HG03575 (cell line): ENCODE data around the gene TMEM44.
"Not testable (repeated sequence)": the region's sequence is repeated elsewhere in the genome, so short reads cannot be mapped to it uniquely, and the experiment has no call there.

ENCODE experiments used
- ATAC-seq: cut with Tn5 transposase; IDR thresholded peaks from one replicate; pipeline ENCODE4 v1.9.1; 2021; ENCODE audit not compliant: unreplicated experiment, insufficient number of reproducible peaks, low FRiP score; ENCODE audit errors: extremely low read depth

TMEM44 gene

GRCh38 chr3:194617827-194618226 is 15.4 kb downstream of the TMEM44 start:
- ATAC-seq: no peak

- no peak for ATAC-seq
Observed at GRCh38 chr3:194617143-194617671, 16.0 kb downstream of the TMEM44 start.

DNA sequence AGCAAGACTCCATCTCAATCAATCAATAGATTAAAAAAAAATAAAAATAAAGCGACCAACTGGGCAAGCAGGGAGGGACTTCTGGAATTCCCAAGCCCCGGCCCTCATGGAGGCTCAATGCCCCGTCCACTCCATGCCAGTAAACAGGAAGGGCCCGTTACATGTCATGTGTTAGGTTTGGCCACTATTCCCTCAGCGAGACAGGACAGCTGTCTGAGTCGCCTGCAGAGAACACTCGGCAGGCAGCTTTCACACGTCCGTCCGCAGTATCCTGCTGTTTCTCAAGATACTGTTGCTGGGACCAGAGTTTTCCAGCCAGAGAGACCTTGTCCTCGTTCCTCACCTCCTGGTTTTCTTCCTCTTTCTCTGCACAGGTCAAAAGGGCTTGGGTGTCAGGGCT is 18.0 kb downstream of the TMEM44 start:
- ATAC-seq: no peak

GRCh38 chr3:194612221-194612620 is 21.0 kb downstream of the TMEM44 start:
- no peak for ATAC-seq

DNA sequence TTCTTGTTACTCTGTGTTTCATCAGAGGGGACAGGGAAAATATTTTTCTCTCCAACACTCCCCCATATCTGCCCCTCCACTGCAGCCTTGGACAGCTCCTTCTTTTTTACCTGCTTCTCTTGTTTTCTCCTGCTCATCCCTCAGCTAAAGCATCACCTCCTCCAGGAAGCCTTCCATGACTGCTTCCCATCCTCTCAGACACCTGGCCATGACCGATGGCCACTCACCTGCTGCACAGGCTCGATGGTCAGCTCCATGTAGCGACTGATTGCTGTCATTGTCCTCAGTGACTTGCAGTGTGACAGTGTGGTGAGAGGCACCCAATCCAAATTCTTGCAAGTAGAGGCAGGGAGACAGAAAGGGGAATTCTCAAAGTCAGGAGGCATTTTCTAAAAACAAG is 22.5 kb downstream of the TMEM44 start:
- no peak for ATAC-seq

GRCh38 chr3:194609601-194610000 is 23.6 kb downstream of the TMEM44 start:
- no peak for ATAC-seq

DNA sequence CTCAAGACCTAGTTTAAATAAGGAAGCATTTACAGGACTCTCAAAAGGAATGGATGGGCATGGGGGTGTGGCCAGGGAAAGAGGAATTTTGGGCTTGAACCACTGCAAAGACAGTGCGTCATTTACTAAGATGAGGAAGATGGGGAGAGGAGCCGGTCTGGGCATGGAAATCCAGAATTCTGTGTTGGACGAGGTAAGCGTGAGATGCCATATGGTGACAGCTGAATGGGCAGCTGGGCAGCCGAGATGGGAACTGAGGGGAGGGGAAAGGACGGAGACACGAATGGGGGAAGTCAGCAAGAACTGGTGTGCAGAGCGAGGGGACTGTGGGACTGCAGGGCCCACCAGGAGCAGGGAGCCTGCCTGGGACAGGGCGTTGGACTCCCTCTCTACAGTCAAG is 24.2 kb downstream of the TMEM44 start:
- ATAC-seq: no peak

DNA sequence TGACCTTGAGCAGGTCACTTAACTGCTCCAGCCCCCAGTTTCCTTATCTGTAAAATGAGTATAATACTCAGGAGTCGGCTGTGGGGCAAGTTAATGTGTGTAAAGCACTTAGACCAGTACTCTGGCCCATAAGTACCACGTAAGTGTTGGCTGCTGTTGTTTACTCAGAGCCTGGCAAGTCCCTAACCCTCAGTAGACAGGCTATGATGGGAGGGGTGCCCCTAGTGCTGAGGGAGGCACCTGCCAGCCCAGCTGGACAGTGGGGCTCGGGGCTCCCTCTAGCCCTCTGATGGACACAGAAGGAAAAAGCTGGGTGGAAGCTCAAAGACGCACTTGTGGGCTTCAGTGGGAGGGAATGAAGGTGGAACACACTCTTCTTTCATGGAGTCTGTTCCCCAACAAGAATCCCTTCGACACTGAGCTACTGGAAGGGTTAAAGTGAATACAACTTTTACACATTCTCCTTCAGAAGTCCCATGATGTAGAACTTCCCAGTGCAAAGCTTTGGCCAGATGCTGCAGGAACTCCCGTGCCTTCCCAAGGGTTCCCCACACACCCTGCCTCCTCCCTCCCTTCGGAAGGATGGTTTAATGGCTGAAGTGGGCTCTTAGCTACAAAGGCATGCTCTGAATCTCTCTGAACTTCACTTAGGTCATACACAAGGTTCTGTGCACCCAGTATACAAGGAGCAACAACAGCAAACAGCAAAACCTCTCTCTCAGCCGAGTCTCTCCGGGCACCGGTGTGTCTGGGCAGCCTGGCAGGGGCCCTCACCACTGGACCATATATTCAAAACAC is 25.4 kb downstream of the TMEM44 start:
- no peak for ATAC-seq

DNA sequence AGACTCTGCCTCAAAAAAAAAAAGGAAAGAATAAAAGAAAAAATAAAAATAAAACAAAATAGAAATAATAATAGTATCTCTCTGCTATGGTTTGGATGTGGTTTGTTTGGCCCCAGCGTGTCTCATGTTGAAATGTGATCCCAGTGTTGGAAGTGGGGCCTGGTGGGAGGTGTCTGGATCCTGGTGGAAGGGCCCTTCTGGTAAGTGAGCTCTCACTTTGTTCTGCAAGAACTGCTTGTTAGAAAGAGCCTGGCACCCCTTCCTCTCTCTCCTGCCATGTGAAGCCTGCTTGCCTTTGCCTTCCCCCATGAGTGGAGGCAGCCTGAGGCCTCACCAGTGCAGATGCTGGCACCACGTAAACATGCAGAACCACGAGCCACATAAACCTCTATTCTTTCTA is 26.3 kb downstream of the TMEM44 start:
- no peak for ATAC-seq

- ATAC-seq: no peak
Observed at GRCh38 chr3:194606163-194606562, 27.1 kb downstream of the TMEM44 start.

- not testable (repeated sequence) for ATAC-seq
Observed at GRCh38 chr3:194605314-194605713, 27.9 kb downstream of the TMEM44 start.

DNA sequence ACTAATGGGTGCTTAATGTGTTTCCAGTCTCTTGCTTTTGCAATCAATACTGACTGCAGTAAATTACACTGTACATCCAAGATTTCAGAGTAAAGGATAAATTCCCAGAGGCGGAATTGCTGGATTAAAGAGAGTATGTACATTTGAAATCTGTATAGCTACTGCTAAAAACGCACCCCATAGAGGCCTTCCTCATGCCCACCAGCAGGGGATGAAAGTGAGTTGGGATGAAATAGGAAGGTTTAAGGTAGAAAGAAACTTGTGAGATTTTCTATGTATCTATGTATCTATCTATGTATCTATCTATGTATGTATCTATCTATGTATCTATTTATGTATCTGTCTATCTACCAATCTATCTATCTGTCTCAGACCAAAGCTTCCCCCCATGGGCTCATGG is 28.4 kb downstream of the TMEM44 start:
- no peak for ATAC-seq

DNA sequence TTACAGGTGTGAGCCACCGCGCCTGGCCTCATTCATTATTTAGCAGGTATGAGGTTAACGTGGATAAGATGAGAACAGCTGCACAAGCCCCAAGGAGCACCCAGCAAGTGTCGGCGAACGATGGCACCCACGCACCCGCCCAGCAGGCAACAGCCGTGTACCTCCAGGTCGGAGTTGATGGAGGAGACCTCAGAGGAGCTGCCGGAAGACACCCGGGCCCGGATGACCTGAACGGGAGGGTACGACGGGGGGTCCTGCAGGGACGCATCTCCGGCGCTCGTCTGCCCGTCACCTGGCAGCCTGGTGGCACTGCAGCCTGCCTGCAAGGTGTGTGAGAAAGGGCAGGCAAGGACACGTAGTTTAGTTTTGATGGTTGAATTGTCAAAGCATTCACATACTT is 29.1 kb downstream of the TMEM44 start:
- no peak for ATAC-seq

GRCh38 chr3:194602669-194603171 is 30.5 kb downstream of the TMEM44 start:
- ATAC-seq: no peak

GRCh38 chr3:194598771-194599557 is 34.3 kb downstream of the TMEM44 start:
- no peak for ATAC-seq

GRCh38 chr3:194596906-194597305 is 36.3 kb downstream of the TMEM44 start:
- ATAC-seq: no peak

- no peak for ATAC-seq
Observed at GRCh38 chr3:194592798-194593752, 40.1 kb downstream of the TMEM44 start.

GRCh38 chr3:194588741-194589140 is 44.5 kb downstream of the TMEM44 start:
- ATAC-seq: no peak

- ATAC-seq: no peak
Observed at GRCh38 chr3:194588236-194588635, 45.0 kb downstream of the TMEM44 start.
